Epithelial cell of proximal tubule (primary cell): ENCODE results near the gene ANKRD30A. TPM values are rescaled to one million over a fixed set of nuclear protein-coding genes. Genes with fewer than 3 reads are reported as not detected.

Source experiments
- DNase-seq: peaks from one replicate; pipeline ENCODE4 v3.0.0-alpha.2; 2011; ENCODE audit warnings: low read depth
- H3K4me3 ChIP-seq: 2 replicates; pipeline ENCODE4 v1.5.1; 2011; ENCODE audit warnings: low read depth, mild to moderate bottlenecking, low read length
- CTCF ChIP-seq: conservative IDR thresholded peaks from 2 replicates; pipeline ENCODE4 v1.5.1; 2012; ENCODE audit warnings: low read depth, mild to moderate bottlenecking, low read length
- total RNA-seq: library from RNA; depleted of rRNA; stranded (reverse); fragments of >200 nt; gene quantifications from 2 replicates; pipeline ENCODE4 v1.2.3, GENCODE V29; 2015

Gene ANKRD30A
- total RNA-seq, 1 donor from 2014 or later, result not detected

GRCh38 chr10:37269554-37270256 lies 144.3 kb downstream of the ANKRD30A start:
- no peak for DNase-seq
- TF ChIP-seq CTCF, result no peak
- H3K4me3 ChIP-seq, result no peak overlapping the region

GRCh38 chr10:37275216-37275777 lies 149.9 kb downstream of the ANKRD30A start:
- no peak for TF ChIP-seq CTCF
- DNase-seq, result no peak
- H3K4me3 ChIP-seq, result no peak overlapping the region

GRCh38 chr10:37285063-37285462 lies 159.7 kb downstream of the ANKRD30A start:
- no peak for DNase-seq
- TF ChIP-seq CTCF, result no peak

GRCh38 chr10:37289833-37290464 lies 164.6 kb downstream of the ANKRD30A start:
- no peak overlapping the region for H3K4me3 ChIP-seq
- no peak for DNase-seq
- TF ChIP-seq CTCF, result no peak

More at GRCh38 chr10:37285063-37285462, 159.7 kb downstream of the ANKRD30A start:
- H3K4me3 ChIP-seq, result no peak overlapping the region

- TF ChIP-seq CTCF, result no peak
- no peak for DNase-seq
- no peak overlapping the region for H3K4me3 ChIP-seq
Observed at GRCh38 chr10:37301271-37301670, 175.9 kb downstream of the ANKRD30A start.

GRCh38 chr10:37304036-37304435 lies 178.6 kb downstream of the ANKRD30A start:
- no peak for DNase-seq
- TF ChIP-seq CTCF, result no peak
- H3K4me3 ChIP-seq, result no peak overlapping the region
